HG03108 (cell line): ENCODE data around the gene PTPRD.
"Not testable (repeated sequence)": the region's sequence is repeated elsewhere in the genome, so short reads cannot be mapped to it uniquely, and the experiment has no call there.

ENCODE experiments used
- ATAC-seq: cut with Tn5 transposase; IDR thresholded peaks from one replicate; pipeline ENCODE4 v1.9.1; 2021; ENCODE audit warnings: moderate library complexity; ENCODE audit not compliant: unreplicated experiment

PTPRD gene

DNA sequence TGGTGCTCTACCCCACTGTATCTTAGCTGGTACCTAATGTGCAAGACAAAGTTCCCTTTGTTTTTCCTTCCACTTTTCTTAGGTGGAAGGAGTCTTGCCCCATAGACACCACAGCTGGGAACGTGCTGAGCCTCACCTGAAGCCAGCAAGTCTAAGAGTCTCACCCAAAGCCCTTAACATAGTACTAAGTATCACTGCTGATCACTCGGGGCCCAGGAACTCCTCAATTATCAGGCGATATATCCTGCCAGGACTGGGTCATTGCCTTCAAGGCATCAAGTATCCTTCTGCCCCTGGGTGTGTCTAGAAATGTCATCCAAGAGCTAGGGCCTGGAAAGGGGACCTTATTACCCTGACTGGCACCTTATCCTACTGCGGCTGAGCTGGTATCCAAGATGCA lies 123.9 kb downstream of the PTPRD start:
- no peak for ATAC-seq

DNA sequence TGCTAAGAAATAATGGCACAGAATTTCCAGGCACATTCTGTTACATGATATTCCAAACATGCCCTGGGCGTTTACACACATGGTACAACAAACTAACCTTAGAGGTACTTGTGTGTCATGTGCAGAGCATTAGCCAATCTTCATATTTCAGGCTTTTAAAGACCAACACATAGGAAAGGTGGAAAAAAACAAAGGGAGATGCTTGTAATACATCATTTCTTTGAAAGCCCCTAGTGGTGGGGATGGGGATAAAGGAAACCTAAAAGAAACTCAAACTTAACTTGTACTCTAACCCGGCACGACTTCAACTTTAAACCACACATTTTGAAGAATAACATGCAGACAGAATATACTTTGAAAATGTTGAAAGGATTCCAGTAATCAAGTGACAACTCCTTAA lies 133.6 kb downstream of the PTPRD start:
- no peak for ATAC-seq

DNA sequence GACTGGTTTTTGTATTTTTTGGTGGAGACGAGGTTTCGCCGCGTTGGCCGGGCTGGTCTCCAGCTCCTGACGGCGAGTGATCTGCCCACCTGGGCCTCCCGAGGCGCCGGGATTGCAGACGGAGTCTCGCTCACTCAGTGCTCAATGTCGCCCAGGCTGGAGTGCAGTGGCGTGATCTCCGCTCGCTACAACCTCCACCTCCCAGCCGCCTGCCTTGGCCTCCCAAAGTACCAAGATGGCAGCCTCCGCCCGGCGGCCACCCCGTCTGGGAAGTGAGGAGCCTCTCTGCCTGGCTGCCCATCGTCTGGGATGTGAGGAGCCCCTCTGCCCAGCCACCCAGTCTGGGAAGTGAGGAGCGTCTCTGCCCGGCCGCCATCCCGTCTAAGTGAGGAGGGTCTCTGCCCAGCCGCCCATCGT lies 163.6 kb downstream of the PTPRD start:
- not testable (repeated sequence) for ATAC-seq

DNA sequence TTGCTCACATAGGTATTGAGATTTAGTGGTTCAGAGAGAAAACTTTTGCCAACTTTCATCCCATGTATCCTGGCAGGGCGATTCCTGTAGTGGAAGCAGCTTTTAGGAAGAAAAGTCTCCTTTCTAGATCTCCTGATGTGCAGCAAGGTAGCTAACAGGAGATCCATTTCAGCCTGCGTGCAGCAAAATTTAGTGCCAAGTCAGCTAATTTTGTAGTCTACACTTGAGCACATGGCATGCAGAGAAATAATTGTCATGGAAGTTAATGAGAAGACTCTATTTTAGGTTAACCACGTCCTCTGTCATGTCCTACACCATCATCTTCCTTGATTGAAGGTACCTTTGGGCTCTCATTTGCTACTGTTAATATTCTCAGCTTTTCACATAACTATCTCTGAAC lies 165.8 kb downstream of the PTPRD start:
- ATAC-seq: no peak

DNA sequence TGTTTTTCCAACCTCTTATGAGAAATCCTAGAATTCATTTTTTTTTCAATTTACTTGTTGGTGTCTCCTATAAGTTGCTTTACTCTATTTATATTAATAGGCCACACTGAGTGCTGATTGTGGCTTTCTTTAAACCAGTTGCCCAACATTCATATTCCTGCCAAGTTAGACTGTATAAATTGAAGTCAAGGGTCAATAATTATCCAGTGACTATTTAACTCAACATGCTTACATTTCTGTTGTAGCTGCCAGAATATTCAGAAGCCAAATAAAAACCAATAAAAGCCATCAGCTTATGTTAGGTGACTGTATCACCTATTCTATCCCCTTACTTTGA lies 169.0 kb downstream of the PTPRD start:
- ATAC-seq: no peak

DNA sequence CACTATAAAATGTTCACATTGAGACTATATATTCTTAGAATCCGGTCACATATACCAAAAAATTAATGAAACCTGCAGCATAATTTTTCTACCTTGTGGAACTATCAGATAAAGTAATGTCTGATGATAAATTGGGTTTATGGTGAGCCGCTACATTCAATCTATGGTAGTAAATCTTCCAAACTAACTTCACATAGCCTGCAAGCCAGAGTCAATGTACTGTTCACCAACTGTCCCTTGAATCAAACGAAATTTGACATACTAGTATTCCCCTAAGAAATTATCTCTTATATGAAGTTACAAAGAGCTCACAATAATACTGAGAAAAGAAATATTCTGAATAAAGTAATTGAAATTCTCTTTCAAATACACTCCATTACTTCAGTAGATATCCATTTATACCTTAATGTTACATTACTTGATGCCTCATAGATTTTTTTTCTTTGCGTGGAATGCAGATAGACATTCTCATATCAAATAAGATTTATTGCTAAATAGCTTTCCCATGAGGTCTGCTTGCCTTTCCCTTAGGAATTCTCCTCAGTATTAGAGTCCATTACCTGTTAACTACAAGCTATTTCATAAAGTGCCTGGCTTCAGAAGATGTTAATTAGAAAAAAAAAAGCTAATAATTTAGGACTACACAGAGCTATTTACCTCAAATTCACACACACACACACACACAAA lies 169.5 kb downstream of the PTPRD start:
- no peak for ATAC-seq

DNA sequence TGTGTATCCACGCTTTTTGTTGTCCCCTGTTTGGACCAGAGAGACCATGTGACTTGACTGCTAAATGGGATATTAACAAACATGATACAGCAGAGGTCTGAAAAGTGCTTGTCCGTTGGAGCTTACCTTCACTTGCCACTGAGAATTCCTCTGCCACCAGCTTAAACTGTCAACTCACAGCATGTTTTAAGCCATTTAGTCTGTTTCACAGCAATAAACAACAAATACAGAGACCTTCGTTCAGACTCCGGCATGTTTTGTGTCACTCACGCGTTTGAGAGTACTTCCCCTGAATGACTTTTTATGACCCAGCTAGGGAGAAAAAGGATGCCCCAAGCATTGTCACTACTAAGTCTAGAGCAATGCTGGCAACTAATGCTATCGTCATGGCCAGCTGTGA lies 173.8 kb downstream of the PTPRD start:
- ATAC-seq: no peak

DNA sequence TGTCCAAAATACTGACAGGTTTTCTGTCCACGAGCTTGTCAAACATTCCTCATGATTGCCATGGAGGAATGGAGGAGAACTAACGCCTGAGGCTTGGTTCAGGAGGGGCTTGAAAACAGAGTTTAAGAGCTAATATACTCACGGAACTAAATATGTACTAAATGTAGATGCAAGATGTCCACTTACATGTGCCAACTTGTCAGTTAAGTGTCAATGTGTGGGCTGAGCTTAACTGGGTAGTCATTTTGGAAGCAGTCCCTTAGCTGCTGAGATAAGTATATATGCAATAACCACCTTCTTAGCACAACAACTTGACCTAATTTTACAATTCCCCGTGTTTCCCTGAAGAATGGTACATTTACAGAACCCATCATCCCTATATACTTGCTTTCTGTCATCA lies 176.0 kb downstream of the PTPRD start:
- no peak for ATAC-seq

DNA sequence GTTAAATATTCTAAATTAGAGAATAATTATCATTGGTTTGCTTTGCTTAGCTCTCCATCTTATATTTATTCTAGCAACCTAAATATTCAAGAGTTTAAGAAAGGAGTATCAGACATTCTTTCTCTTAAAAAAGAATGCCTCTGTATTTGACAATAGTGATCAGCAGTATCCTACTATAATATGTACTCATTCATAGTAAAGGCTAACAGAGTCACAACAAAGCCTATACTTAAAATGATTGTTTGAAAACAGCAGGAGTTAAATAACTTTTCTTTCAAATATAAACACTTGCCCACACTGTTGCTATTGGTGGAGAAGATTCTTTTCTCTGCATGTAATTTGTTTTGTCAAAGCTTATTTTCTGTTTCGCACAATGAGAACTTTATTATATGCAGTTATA lies 178.4 kb downstream of the PTPRD start:
- ATAC-seq: no peak

DNA sequence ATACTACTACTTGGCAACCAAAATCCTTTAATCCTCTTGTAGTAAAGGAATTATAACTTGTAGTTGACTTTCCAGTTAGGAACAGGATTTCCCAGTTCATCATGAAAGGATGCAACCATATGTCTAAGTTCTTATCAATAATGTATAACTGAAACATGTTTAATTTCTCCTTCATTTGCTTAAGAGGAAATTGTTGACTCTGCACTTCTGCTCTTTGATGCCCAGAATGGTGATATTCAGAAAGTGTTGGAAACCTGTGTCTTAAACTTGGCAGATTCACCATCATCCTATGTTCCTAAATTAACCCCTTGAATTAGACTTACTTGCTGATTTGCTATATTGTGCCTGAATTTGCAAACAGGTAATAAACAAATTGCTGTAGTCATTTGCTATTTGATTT lies 201.5 kb downstream of the PTPRD start:
- no peak for ATAC-seq

DNA sequence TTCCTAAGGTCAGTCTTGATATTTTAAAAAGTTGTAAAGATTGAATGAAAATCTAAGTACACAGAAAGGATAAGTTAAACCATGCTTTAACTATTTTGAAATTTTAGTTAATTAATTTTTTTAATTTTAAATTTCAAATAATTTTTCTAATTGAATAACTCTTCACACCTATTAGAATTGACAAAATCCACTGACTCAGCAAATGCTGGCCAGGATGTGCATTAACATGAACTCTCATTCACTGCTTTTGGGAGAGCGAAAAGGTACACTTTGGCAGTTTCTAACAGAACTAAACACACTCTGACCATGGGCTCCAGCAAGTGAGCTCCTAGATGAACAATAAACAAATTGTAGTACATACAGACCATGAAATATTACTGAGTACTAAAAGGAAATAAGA lies 209.5 kb downstream of the PTPRD start:
- ATAC-seq: no peak

DNA sequence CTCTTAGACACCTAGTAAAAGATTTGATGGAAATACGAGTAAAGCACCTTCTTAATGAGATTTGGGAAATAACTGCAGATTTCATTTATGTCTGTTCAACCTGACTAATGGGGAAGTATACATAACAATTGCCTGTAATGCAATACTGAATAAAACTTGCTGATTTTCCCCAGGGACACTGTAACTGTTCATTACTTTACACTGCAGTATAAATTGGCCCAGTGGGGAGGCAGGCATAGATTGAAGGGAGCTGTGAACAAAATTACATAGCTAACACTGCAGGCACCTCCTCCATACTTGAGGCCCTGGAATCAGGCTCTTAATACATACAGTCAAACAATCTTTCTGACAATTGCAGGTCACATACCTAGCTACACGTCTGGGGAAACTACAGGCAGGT lies 216.2 kb downstream of the PTPRD start:
- no peak for ATAC-seq

DNA sequence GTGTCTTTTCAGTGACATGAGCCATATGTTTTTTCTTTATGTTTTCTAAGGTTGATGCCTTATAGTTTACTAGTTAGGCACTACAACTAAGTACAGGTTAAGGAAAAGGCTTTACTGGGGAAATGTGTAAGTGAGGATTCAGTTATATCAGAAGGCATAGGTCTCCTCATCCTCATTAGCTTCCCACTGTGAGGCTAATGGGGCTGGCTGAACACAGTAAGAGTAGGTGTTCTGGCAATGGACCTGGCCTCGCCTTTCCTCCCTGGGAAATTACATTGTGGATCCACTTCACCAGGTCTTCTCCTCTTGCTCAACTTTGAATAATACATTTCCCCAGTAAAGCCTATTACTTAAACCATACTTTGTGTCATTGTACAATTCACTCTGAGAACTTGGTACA lies 225.5 kb downstream of the PTPRD start:
- no peak for ATAC-seq

DNA sequence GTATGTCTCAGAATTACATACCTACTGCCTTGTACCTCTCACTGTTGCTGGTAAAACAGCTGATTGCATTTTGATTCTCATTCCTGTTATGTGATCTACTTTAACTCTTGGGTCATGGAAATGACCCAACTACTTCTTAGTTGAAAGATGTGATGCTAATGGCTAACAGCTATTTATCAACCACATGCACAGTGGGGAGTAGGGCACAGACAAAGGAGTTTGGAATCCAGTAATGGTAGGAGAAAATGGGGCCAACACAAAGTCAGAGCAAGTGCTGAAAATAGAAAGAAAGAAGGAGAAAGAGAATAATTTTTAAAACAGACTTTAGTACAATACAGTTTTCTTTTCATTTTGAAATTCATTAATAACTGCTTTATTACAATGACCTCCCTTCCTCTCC lies 241.0 kb downstream of the PTPRD start:
- ATAC-seq: no peak

DNA sequence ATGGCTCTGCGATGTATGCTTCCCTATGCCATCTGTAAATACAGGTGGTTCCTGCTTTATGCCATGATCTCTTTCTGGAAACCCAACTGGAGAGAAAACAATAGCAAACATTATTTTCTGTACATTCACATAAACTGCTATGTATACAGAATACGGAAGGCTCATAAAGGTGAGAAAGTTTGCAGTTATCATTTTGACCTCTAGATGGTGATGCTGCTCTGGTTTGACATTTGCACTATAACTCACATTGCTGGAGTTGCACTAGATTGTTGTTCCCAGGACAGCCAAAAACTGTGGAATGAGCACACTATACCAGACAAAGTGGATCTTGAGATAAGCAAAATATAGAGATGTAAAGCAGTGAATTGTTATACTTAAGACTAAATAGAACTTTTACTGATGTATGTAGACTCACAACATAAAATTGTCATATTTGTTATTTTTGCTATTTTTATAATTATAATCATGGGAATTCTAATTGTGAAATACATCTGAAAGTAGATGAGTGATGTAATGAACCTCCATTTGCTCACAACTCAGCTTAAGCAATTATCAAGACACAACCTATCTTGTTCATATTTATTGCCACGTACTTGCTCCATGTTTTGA lies 246.5 kb downstream of the PTPRD start:
- ATAC-seq: peak; percentile 76

DNA sequence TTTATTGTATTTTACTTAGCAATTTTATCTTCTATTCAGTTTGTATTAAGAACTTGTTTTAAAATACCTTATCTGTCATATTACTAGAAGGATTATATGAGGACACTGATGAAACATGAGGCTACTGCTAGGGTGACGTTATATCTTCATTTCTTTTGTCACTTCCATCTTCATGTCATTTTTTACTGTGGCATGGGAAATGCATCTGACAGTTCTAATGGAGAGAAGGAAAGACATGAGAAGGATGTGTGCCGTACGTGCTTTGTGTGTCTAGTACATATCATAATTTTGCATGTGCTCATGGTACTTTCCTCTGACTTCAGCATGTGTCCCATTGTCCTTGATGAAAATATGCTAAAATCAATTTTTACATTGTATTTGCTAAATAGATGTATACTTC lies 258.2 kb downstream of the PTPRD start:
- no peak for ATAC-seq

DNA sequence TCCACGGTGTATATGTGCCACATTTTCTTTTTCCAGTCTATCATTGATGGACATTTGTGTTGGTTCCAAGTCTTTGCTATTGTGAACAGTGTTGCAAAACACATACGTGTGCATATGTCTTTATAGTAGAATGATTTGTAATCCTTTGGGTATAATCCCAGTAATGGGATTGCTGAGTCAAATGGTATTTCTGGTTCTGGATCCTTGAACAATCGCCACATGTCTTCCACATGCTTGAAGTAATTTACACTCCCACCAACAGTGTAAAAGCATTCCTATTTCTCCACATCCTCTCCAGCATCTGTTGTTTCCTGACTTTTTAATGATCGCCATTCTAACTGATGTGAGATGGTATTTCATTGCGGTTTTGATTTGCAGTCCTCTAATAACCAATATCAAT lies 267.2 kb downstream of the PTPRD start:
- ATAC-seq: not testable (repeated sequence)

DNA sequence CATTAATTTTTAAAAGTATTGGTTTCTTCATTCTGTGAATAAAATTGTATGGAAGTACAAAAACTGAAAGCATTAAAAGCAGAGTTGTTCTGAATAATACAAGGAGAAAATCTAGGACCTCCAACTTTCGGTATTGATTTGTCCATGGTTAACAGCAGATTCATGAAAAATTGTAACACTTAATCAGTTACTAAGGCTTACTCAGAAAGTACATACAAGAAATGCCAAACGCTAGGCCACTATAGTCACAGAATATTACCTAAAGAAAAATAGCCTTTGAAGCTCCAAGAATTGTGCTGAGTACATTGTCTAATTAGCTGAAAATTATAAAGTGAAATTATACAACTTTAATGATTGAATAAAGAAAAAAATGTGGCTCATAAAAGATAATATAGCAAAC lies 271.7 kb downstream of the PTPRD start:
- ATAC-seq: no peak

DNA sequence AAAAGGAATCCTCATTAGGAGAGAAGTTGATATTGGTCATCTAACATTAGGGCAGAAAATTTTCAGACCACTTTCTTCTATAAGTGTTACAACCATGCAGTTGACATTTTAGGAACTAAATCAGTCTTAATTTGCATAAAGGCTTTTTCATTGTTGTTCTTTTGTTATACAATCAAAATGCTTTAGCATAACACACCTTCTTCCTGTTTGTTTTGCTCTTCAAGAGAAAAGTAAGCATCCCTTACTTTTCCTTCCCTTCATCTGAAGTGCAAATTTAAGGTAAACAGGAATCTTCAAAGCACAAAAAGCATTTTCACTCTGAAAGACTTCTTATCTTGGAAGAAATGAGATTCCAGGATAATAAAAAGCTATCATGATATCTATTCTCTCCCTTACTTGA lies 273.6 kb downstream of the PTPRD start:
- no peak for ATAC-seq

DNA sequence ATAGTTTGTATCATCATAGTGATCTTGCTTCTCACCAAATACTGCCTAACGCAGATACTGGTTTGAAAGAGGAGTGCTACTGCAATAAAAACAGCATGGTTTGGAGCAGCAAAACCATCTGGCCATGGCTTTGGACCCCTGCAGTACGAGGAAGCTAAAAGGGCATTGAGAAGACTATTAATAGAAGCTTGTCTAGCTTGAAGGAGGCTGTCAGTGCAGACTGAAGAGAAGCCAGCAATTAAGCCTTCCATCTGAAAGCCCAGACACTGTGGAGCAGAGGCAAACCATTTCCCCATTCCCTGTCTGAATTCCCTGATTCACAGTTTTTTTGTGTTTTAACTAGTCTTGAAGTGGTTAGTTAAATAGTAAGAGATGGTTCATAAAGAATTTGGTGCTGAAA lies 281.6 kb downstream of the PTPRD start:
- ATAC-seq: no peak

DNA sequence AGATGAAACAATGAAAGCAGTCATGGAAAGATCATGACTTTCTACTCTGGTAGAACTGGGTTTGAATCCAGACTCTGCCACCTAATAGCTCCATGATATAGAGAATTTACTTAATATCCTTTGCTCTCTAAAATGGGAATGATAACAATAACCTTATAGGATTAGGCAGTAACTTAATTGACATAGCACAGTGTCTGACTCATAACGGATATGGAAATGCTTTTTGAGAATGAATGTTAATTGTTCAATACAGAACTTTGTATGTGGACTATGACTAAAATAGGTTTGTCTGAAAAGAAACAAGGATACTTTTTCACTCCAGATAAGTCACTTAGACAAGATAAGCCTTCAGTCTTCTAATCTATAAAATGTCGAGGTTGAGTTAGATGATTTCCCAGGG lies 330.7 kb downstream of the PTPRD start:
- ATAC-seq: no peak

DNA sequence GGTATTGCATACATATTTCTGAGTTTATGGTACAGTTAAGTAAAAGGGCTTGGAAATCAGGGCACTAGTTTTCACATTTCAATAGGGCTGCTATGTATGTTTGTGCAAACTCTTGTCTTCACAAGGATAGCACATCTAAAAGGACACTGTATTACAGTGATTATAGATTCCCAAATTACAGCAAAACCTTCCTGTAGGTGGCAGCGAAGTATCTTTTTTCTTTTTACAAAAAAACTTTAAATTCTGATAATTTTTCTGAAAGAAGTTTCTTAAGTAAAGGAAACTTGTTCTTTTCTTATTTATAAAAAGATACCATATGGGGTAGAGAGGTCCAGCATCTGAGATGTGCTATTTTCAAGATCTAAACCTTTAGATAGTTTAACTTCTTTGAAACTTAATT lies 337.8 kb downstream of the PTPRD start:
- ATAC-seq: no peak

DNA sequence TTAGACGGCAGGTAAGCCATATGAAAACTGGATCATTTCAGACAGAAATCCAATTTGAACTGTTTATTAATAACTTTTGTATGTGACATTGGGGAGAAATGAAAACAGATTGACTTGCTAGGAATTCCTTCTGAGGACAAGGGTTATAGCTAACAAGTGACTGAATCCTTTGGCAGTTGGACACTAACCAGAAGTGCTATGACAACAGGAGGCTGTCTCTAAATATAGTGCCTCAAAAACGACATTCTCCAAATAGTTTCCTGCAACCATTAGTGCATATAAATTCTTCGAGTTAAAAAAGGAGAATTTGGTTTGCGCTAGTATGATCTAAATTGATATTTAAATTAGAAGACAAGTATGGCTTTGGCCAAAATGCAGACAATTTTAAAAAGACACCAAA lies 338.6 kb downstream of the PTPRD start:
- ATAC-seq: no peak
